ENCODE measurements around the gene EGFL8. TPM values are rescaled to one million over a fixed set of nuclear protein-coding genes. Genes with fewer than 3 reads are reported as not detected.

EGFL8 gene
- total and polyA plus RNA-seq, 9 of the 15 experiments (the other 6 are each of a cell fraction or from before 2014, with no cell fraction given), result 2.2 to 47.4 (median 14.2) TPM

DNA sequence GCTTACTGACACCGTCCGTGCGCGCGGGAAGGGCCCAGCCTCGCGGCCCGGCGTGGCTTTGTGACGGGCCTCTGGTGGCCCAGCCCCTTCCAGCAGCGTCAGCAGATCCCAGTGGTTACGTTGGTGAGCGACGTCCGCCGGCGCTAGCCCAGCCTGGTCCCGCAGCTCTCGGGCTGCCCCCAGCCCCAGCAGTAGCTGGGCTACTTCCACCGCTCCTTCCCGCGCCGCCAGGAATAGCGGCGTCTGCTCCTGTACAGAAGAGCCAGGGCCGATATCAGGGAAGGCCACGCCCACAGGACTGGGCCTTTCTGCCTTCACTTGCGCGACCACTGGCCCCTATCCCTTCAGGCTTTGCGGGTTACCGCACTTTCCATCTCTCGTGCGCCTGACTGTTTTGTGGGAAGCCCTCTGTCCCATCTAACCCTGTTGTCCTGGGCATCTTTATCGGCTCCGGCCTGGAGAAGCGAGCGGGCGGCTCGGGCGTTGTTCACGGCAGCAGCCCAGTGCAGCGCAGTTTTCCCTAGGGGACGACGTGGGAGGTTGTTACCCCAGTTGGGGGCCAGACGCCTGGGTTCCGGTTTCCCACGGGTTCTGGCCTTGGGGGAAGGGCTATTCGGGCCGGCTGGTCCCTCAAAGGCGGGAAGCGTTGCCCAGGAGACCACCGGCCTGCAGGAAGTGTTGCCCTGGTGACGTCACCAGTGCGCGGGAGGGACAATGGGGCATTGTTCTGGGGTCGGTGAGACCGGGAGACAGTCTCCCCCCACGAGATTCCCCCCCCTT, 31.7 kb downstream of the EGFL8 start (continued):
- peak; percentile 75; the same call in 1 of the 2 replicates for TF ChIP-seq TOE1 (IDR thresholded peaks at IDR 0.05; ENCODE audit: borderline replicate concordance)
- TF ChIP-seq TOE1 (CRISPR knock-in tag; IDR thresholded peaks at IDR 0.05; ENCODE audit: borderline replicate concordance, low read depth), result peak; percentile 80; the same call in 1 of the 2 replicates
- TF ChIP-seq ATF7 (IDR thresholded peaks at IDR 0.05), result peak; percentile 98
- TF ChIP-seq SMAD3 (CRISPR knock-in tag; conservative IDR thresholded peaks at IDR 0.05), result peak; percentile 50; the same call in 1 of the 2 replicates
- TF ChIP-seq SRSF9 (IDR thresholded peaks at IDR 0.05; ENCODE audit: borderline replicate concordance, low read depth, low read length), result no peak
- TF ChIP-seq, protein P1, sequence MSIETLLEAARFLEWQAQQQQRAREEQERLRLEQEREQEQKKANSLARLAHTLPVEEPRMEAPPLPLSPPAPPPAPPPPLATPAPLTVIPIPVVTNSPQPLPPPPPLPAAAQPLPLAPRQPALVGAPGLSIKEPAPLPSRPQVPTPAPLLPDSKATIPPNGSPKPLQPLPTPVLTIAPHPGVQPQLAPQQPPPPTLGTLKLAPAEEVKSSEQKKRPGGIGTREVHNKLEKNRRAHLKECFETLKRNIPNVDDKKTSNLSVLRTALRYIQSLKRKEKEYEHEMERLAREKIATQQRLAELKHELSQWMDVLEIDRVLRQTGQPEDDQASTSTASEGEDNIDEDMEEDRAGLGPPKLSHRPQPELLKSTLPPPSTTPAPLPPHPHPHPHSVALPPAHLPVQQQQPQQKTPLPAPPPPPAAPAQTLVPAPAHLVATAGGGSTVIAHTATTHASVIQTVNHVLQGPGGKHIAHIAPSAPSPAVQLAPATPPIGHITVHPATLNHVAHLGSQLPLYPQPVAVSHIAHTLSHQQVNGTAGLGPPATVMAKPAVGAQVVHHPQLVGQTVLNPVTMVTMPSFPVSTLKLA (conservative IDR thresholded peaks at IDR 0.05), result peak in 1 of 2 experiments; percentile 96; a peak in 3 of 4 replicates
- TF ChIP-seq SIRT6 (IDR thresholded peaks at IDR 0.05; ENCODE audit: low read depth, low read length), result no peak
- TF ChIP-seq FOXK1 (CRISPR knock-in tag; IDR thresholded peaks at IDR 0.05; ENCODE audit: borderline replicate concordance), result 0 out of 2 replicates have a peak, but pooled peaks have one; percentile 53
- peak; percentile 56; the same call in 1 of the 2 replicates for TF ChIP-seq MYNN (IDR thresholded peaks at IDR 0.05)
- no peak for TF ChIP-seq MYNN (CRISPR knock-in tag; IDR thresholded peaks at IDR 0.05)
- peak; percentile 93 for TF ChIP-seq BRD4 (IDR thresholded peaks at IDR 0.05)
- no peak for TF ChIP-seq ZNF408 (CRISPR knock-in tag; IDR thresholded peaks at IDR 0.05; ENCODE audit: low read depth)
- no peak; the same call in 1 of the 2 replicates for TF ChIP-seq RHOXF2B (CRISPR knock-in tag; conservative IDR thresholded peaks at IDR 0.05)
- no peak for TF ChIP-seq ZNF717 (CRISPR knock-in tag; IDR thresholded peaks at IDR 0.05)
- no peak for TF ChIP-seq KLF1 (tag; IDR thresholded peaks at IDR 0.05)
- no peak for TF ChIP-seq NCOA4 (IDR thresholded peaks at IDR 0.05; ENCODE audit: partially characterized antibody)
- TF ChIP-seq ZFP1 (CRISPR knock-in tag; IDR thresholded peaks at IDR 0.05), result no peak
- TF ChIP-seq FOXA3 (CRISPR knock-in tag; conservative IDR thresholded peaks at IDR 0.05 in 1 of 2, IDR thresholded peaks at IDR 0.05 in 1 of 2), result peak in 1 of 2 experiments; percentile 52; a peak in 2 of 4 replicates
- TF ChIP-seq ZNF583 (CRISPR knock-in tag; IDR thresholded peaks at IDR 0.05), result 0 out of 2 replicates have a peak, but pooled peaks have one; percentile 8
- no peak; the same call in 1 of the 2 replicates for TF ChIP-seq ZNF212 (CRISPR knock-in tag; IDR thresholded peaks at IDR 0.05)
- peak; percentile 48; the same call in 1 of the 2 replicates for TF ChIP-seq ELF4 (CRISPR knock-in tag; IDR thresholded peaks at IDR 0.05)
- TF ChIP-seq RBM39 (optimal IDR thresholded peaks at IDR 0.05; ENCODE audit: low read depth, low read length), result peak; percentile 24
- no peak for TF ChIP-seq RBM25 (IDR thresholded peaks at IDR 0.05; ENCODE audit: low read depth, low read length, severe bottlenecking)
- peak; percentile 50; the same call in 1 of the 2 replicates for TF ChIP-seq HDAC2 (IDR thresholded peaks at IDR 0.05)
- TF ChIP-seq SAP30 (IDR thresholded peaks at IDR 0.05; ENCODE audit: borderline replicate concordance, insufficient read depth, low read depth, low read length, poor library complexity, severe bottlenecking), result no peak
- TF ChIP-seq SLC30A9 (CRISPR knock-in tag; IDR thresholded peaks at IDR 0.05), result no peak
- no peak for TF ChIP-seq POLR3A (IDR thresholded peaks at IDR 0.05; ENCODE audit: borderline replicate concordance, extremely low read depth, insufficient read depth, insufficient read length)
- peak; percentile 99 for TF ChIP-seq C11orf30 (IDR thresholded peaks at IDR 0.05; ENCODE audit: low read depth)
- TF ChIP-seq SMARCA4 (IDR thresholded peaks at IDR 0.05), result no peak; the same call in 1 of the 2 replicates

Measured in K562 (cell line).